Neural crest cell (in vitro differentiated cells): ENCODE results near the gene ATP10D. TPM values are rescaled to one million over a fixed set of nuclear protein-coding genes. Genes with fewer than 3 reads are reported as not detected.

Source experiments
- DNase-seq: peaks from one replicate; pipeline ENCODE4 v3.0.0; 2021; ENCODE audit warnings: low read depth, mixed read lengths, low spot score
- H3K27ac Mint-ChIP-seq: one replicate; pipeline ENCODE4 v1.8.0; 2021; ENCODE audit warnings: mild to moderate bottlenecking, mixed read lengths; ENCODE audit not compliant: unreplicated experiment
- H3K27me3 Mint-ChIP-seq: 2 replicates; pipeline ENCODE4 v1.8.0; 2021; ENCODE audit warnings: low read depth, mild to moderate bottlenecking, mixed read lengths
- H3K36me3 Mint-ChIP-seq: 2 replicates; pipeline ENCODE4 v1.8.0; 2021; ENCODE audit warnings: low read depth, mild to moderate bottlenecking, mixed read lengths
- H3K4me1 Mint-ChIP-seq: 2 replicates; pipeline ENCODE4 v1.8.0; 2021; ENCODE audit warnings: mixed read lengths
- H3K4me3 Mint-ChIP-seq: one replicate; pipeline ENCODE4 v1.8.0; 2021; ENCODE audit warnings: mild to moderate bottlenecking, mixed read lengths
- H3K9me3 Mint-ChIP-seq: 2 replicates; pipeline ENCODE4 v1.8.0; 2021; ENCODE audit warnings: mixed read lengths
- CTCF ChIP-seq: fragments of 200-600 bp; sonication (generic); conservative IDR thresholded peaks from 2 replicates; pipeline ENCODE4 v1.5.0; 2021; ENCODE audit warnings: antibody characterized with exemption, mild to moderate bottlenecking
- total RNA-seq: library from RNA; stranded (reverse); gene quantifications from 2 replicates; pipeline ENCODE4 v1.2.1, GENCODE V29; 2021

Gene ATP10D
- total RNA-seq, 1 donor from 2014 or later, result 7.9 TPM

- Mint-ChIP-seq H3K27ac (no peak overlapping the region), H3K9me3 (no peaks in the 10 kb centered on the region), H3K4me1 (no peaks in the 10 kb centered on the region), H3K36me3 (peaks cover 2% of the 10 kb centered on the region), H3K4me3 (no peak overlapping the region), H3K27me3 (no peaks in the 10 kb centered on the region)
- DNase-seq, result no peak
- TF ChIP-seq CTCF, result no peak
Observed at GRCh38 chr4:47572981-47573380, 87.9 kb downstream of the ATP10D start.

GRCh38 chr4:47577779-47578553 lies 92.9 kb downstream of the ATP10D start:
- TF ChIP-seq CTCF, result no peak

GRCh38 chr4:47579235-47579634 lies 94.2 kb downstream of the ATP10D start:
- H3K27me3 Mint-ChIP-seq, result no peaks in the 10 kb centered on the region
- H3K36me3 Mint-ChIP-seq, result peaks cover 5% of the 10 kb centered on the region
- H3K4me1 Mint-ChIP-seq, result no peaks in the 10 kb centered on the region
- no peak overlapping the region for H3K27ac Mint-ChIP-seq
- DNase-seq, result no peak
- H3K9me3 Mint-ChIP-seq, result no peaks in the 10 kb centered on the region
- TF ChIP-seq CTCF, result no peak
- H3K4me3 Mint-ChIP-seq, result no peak overlapping the region

More at GRCh38 chr4:47577779-47578553, 92.9 kb downstream of the ATP10D start:
- Mint-ChIP-seq H3K4me1 (no peaks in the 10 kb centered on the region), H3K4me3 (no peak overlapping the region), H3K9me3 (no peaks in the 10 kb centered on the region), H3K36me3 (peaks cover 5% of the 10 kb centered on the region), H3K27me3 (no peaks in the 10 kb centered on the region), H3K27ac (no peak overlapping the region)
- DNase-seq, result no peak

- Mint-ChIP-seq H3K27ac (no peak overlapping the region), H3K36me3 (peaks cover 15% of the 10 kb centered on the region), H3K9me3 (peaks cover 3% of the 10 kb centered on the region), H3K4me3 (no peak overlapping the region), H3K27me3 (no peaks in the 10 kb centered on the region), H3K4me1 (no peaks in the 10 kb centered on the region)
- DNase-seq, result no peak
- no peak for TF ChIP-seq CTCF
Observed at GRCh38 chr4:47590325-47590724, 105.2 kb downstream of the ATP10D start.

- no peaks in the 10 kb centered on the region for H3K36me3 Mint-ChIP-seq
- no peak overlapping the region for H3K4me3 Mint-ChIP-seq
- H3K27me3 Mint-ChIP-seq, result no peaks in the 10 kb centered on the region
- no peak for DNase-seq
- H3K9me3 Mint-ChIP-seq, result no peaks in the 10 kb centered on the region
- no peak for TF ChIP-seq CTCF
- no peak overlapping the region for H3K27ac Mint-ChIP-seq
- H3K4me1 Mint-ChIP-seq, result no peaks in the 10 kb centered on the region
Observed at GRCh38 chr4:47597696-47598095, 112.6 kb downstream of the ATP10D start.
